ENCODE results near the gene AVPR2.

DNA sequence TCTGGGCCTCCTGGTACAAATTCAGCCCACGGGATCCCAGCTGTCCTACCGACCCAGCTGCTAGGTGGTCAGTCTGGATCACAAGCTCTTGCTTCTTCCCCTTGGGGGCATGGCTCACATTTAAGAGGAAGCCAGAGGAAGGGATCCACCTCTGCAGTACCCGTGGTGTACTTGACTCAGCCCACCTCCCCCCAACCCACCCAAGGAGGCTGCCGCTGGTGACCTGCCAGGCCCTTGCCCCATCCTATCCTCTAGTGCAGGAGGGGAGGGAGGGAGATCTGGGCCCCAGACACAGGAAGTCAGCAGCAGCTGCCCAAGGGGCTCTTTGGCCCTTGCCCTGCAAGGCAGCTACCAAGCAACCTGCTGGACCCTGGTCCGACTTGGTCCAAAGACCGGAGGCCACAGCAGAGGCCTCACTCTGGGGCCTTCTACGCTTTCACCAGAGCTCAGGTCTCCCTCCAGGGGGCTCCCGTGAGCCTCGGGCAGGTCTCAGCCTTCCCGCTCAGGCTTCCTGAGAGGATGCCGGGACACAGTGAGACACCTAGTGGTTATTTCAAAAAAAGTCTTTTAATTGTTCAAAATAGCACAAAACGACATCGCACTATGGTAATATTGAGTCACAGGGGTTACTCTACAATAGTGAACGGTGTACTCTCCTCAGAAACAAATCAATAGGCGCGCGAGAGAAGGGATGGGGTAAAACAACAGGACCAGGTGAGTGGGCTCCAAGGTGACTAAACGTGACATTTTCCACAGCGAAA is 42.7 kb downstream of the AVPR2 start:
- TF ChIP-seq, protein P1, sequence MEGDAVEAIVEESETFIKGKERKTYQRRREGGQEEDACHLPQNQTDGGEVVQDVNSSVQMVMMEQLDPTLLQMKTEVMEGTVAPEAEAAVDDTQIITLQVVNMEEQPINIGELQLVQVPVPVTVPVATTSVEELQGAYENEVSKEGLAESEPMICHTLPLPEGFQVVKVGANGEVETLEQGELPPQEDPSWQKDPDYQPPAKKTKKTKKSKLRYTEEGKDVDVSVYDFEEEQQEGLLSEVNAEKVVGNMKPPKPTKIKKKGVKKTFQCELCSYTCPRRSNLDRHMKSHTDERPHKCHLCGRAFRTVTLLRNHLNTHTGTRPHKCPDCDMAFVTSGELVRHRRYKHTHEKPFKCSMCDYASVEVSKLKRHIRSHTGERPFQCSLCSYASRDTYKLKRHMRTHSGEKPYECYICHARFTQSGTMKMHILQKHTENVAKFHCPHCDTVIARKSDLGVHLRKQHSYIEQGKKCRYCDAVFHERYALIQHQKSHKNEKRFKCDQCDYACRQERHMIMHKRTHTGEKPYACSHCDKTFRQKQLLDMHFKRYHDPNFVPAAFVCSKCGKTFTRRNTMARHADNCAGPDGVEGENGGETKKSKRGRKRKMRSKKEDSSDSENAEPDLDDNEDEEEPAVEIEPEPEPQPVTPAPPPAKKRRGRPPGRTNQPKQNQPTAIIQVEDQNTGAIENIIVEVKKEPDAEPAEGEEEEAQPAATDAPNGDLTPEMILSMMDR (IDR thresholded peaks at IDR 0.05): peak; percentile 63 to 81 (median 76)
- no peak for TF ChIP-seq POLR2A (IDR thresholded peaks at IDR 0.05)
